Measurements from ENCODE around the gene TNFRSF14.

DNA sequence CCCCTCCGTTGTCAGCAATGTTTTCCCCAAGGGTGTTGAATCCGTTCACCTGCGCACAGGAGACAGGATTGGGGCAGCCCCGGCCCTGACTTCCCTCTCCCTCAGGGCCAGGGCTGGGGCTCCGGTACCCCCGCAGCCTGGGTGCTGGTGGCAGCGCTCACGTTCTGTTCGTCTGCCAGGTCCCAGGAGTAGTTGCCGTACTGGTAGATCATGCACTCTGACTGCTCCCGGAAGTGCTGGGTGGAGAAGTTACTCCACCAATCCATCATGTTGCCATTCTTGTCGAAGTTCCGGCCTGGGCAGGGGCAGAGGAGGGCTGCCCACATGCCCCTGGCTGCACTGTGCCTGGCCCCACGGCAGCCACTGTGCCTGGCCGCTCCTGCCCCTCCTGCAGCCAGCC, 36.5 kb downstream of the TNFRSF14 start:
- no peak for TF ChIP-seq EZH2 (IDR thresholded peaks at IDR 0.05; ENCODE audit: insufficient read depth, poor library complexity, severe bottlenecking)
- no peak for TF ChIP-seq EZH2phosphoT487 (IDR thresholded peaks at IDR 0.05; ENCODE audit: insufficient read depth, low read depth)
